Adrenal gland (tissue), 5 donors: ENCODE data around the gene CDCA3.

ENCODE experiments used
- CTCF ChIP-seq, 6 experiments: fragments of 450-650 bp in 4 of 6; fragments of 200-600 bp in 2 of 6; sonication (generic) in 1 of 6; IDR thresholded peaks; 1 replicate in 5 of 6; 2 replicates in 1 of 6; pipeline versions ENCODE4 v1.5.1 to v1.8.0; 2016 to 2021; ENCODE audit warnings: antibody characterized with exemption in 6 of 6, mild to moderate bottlenecking in 2 of 6, moderate library complexity in 1 of 6
- POLR2A ChIP-seq, 2 donors: fragments of 450-650 bp; IDR thresholded peaks; one replicate each; pipeline ENCODE4 v1.6.1; 2017; ENCODE audit warnings: antibody characterized with exemption in 2 of 2, mild to moderate bottlenecking in 2 of 2, moderate library complexity in 1 of 2
- donor health status: DM: no; HTN: no; CAD: no.

GRCh38 chr12:6826734-6827436, 24.2 kb downstream of the CDCA3 start:
- TF ChIP-seq CTCF (IDR thresholded peaks at IDR 0.05) (no peak), POLR2A (IDR thresholded peaks at IDR 0.05) (no peak)
